Hematopoietic multipotent progenitor cell treated with erythropoietin and hydrocortisone succinate and interleukin-3 and kit ligand, for 17 days (in vitro differentiated cells): ENCODE data around the gene TPRA1.
A peak's percentile ranks its signal among the peaks of the same experiment; 100 is the strongest.

Experiments
- DNase-seq: peaks from one replicate; pipeline ENCODE4 v3.0.0-alpha.2; 2015; ENCODE audit warnings: low spot score

The TPRA1 gene

DNA sequence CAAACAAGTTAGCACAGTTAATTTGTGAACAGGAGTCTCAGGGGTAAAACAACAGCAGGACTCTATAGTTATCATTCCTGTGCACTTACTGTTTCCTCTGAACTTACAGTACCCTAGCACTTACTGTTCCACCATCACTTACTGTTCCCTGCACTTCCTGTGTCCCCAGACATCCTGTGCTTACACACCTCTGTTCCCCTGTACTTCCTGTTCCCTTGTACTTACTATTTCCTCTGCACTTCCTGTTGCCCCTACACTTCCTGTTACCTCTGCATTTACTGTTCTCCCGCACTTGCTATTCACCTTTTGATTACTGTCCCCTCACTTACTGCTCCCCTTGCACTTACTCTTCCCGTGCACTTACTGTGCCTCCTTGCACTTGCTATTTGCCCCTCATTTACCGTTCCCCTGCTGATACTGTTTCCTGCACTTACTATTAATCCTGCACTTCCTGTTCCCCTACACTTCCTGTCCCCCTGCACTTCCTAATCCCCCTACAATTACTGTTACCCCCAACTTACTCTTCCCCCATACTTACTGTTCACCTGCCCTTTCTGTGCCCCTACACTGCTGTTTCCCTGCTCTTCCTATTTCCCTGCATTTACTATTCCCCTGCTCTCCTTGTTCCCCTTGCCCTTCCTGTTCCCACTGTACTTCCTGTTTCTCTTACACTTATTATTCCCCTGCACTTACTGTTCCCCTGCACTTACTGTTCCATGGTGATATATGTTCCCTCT is 30.3 kb downstream of the TPRA1 start:
- no peak for DNase-seq

DNA sequence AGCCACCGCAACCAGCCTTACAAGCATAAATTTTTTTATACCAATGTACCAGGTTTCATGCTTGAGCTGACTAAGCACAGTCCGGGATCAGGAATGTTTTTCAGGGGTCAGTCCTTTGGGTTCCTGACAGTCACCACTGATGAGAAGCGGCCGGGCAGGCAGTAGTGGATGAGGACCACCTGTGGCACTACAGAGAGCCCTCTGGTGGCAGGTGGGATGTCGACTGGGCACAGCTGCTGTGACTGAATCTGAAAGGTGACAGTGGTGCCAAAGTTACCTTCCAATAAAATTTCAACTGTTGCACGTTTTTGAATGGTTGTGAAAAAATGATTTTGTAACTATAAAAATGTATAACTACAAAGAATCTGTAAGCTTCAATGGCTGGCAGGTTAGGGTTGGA is 34.0 kb downstream of the TPRA1 start:
- DNase-seq: no peak

DNA sequence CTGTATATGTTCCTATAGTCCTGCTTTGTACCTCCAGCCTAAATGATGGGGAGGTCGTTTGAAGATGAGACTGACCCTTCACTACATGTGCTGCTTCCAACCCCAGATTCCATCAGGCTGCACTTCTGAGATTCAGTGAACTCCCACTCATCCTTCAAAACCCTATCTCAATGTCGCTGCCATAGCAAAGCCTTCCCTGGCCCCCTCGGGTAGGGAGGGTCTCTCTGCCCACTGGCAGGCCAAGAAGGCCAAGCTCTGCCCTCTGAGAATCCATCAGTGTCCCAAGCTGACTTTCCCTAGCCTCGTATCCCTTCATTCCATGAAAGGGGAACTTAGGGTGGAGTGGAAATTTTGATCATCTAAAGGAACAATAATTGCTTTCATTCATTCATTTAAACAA is 35.4 kb downstream of the TPRA1 start:
- no peak for DNase-seq

DNA sequence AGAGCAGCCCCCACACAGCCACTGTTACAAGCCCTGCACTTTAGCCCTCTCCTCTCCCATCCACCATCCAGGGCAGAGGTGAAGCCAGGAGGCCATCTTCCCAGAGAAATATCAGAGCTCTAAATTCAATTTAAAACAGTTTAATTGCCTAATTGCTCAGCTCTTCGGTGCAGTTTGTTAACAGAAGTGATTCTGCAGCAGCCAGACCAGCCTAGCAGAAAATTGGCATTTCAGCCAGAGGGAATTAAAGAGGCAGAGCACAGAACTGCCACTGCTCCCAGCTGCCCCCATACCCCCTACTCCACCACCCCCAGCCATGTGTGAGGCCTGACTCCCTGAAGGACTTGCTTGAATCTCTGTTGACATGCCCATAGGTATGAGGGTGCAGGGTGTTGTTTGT is 38.5 kb downstream of the TPRA1 start:
- DNase-seq: no peak

DNA sequence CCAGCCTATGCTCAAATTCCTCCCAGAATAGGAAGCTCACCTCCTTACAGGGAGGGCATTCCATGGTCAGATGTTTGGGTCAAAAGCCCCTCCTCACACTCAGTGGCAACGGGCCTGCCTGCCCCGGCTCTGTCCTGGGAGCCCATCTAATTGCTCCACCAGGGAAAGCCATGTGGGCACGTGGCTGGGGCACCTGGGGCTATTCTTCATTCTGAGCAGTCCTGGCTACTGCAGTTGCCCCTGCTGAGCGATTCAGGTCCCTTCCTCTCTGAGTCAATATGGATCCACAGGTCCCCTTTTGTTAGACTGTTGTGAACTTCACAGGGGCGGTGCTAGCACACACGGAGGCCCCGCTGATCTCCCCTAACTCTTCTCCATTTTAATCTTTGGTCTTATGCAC is 39.4 kb downstream of the TPRA1 start:
- no peak for DNase-seq

DNA sequence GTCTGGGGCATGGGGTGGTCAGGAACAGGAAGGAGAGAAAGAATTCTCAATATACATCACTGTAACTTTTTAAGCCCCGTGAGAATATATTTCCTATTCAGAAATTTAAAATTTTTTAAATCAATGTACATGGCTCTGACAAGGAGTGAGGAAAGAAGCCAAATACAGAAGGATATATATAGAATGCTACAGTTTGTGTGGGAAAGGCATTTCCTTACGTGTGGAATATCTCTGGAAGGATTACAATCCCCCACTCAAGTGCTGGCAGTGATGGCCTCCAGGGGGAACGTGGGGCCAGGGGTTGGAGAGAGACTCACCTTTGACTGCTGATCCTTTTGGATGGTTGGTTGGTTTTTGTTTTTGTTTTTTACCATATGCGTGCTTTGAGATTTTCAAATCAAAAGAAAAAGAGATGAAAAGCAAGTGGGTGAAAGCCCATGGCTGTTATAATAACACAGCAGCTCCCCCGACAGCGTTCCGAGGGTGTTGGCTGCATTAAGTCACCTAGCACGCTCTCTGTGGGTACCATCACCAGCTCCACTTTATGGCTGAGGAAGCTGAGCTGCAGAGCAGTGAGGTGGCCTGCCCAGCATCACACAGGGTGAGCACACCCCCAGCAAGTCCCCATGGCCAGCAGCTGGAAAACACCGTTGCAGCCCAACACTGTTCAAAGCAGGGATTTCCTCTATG is 39.9 kb downstream of the TPRA1 start:
- no peak for DNase-seq

DNA sequence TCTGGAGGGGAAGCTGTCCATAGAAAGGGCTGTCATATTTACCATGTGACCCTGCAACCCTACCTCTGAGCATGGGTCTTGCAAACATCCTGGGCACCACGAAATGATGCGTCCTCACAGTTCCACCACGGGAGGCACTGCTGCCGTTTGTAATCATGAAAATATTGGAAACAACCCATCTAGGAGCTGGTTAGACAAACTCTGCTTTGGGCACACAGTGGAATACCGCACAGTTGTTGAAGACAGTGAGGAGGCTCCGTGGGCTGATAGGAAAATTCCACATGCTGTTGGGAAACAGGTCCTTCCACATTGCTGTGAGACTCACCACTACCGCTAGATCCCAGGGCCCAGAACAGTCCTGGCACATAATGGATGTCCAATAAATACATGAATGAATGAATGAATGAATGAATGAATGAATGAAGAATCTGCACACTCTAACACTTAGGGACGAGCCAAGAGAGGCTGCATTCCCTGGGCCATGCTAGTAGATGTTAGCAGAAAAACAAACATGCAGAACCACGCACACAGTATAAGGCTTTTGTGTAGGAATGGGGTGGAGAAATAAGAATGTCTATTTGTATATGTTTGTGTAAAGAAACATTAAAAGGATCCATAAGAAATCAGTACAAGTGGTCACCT is 40.6 kb downstream of the TPRA1 start:
- DNase-seq: no peak

DNA sequence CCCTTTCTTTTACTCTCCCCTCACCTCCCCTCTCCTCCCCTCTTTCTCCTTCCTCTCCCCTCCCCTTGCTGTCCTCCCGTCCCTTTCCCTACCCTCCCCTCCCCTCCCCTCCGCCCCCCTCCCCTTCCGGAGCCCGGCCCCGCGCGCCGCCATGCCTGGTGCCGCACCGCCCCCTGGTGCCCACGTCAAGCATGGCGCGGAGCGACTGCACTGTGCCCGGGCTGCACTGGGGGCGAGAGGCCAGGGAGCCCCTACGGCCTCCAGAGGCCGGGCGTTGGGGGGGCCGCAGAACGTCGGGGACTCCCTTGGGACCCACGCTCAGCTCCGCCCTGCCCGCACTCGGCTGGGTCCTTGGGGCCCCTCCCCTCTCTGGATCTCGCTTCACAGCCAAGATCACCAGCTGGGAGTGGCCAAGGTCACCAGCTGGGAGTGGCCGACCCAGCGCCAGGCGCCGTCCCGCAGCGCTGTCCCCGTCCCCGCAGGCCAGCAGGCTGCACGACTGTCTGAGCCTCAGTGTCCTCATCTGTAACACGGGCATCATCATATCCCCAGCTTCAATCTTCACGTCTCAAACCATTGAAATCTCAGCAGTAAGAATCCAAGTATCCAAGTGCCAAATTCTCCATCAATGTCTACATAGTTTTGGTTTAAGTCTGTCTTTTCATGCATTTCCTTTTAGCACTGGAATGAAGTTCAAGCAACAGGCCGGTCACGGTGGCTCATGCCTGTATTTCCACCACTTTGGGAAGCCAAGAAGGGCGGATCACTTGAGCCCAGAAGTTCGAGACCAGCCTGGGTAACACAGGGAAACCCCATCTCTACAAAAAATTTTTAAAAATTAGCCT is 42.5 kb downstream of the TPRA1 start:
- peak; percentile 13 for DNase-seq

DNA sequence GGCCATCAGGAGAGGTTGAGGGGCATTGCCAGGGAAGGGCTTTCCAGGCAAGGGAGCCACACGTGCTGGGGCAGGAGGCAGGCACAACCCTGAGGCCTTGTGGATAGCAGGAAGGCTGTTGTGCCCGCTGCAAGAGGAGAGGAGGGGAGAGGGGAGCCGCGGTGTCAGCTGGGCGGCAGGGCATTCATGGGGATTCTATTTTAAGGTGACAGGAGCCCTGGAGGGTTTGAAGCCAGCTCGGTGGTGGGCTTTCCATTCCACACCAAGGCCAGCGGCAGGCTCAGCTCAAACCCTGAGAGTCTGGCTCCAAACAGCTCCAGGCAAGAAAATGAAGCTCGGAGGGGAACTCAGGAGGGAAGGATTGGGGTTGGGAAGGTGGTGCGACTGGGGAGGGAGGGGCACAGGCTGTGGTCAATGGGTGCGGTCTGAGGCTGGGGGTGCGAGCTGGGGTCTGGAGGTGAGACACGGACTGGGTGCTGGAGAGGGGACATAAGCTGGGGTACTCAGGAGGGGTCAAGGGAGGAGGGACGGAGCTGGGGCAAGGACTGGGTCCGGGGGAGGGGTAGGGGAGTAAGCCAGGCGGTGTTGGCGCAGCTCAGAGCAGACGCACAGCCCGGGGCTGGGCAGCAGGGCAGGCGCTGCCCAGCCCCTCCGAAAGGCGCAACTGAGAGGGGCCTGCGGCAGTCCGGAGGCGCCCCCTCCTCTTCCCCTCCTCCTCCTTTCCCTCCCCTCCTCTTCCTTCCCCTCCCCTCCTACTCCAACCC is 43.4 kb downstream of the TPRA1 start:
- no peak for DNase-seq

DNA sequence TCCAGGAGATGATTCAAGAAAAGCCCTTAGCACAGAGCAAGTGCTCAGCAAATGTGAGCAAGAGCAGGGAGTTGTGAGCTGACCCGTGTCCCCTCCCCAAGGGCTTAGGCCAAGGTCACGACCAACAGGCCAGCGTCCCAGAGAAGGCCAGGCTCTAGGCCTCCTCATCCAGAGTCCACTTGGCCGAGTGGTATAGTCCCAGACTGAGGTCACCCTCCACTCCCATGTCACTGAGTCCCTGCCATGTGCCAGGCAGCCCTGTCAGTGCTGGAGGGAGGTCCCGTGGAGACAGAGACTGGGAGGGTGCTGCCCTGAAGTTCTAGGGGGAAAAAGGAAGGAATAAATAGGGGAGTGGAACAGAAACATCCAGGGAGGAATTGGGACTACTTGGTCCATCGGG is 44.0 kb downstream of the TPRA1 start:
- no peak for DNase-seq

DNA sequence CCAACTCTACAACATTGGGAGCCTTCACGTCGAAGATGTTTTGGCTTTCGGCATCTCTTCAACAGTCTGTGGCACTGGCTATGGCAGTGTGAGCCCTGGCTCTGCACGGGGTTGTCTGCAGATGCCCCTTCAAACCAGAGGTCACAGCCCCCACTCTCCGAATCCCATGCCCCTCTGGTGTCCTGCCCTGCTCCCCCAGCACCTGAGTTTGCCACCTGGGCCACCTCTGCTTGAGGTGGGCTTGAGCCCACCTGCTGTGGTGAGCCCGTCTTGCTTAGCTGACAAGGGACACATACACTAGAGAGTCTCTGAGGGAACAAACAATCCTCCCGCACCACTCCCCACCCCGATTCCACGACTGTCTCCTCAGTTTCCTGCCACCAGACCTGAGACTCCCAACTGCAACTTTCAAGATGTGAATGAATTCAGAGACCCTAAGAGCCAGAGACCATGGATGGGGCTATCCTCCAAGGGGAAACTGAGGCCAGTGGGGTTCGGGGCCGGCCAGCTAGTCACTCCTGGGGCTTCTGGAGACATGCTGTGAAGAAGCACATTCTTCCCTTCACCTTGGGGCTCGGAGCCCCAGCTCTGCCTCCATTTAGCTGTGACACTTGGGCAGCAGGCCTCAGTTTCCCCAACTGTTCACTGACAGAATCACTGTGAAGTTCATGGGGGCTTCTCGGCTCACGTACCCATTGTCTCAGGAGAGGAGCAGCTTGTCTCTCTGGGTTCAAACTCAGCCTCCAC is 44.6 kb downstream of the TPRA1 start:
- no peak for DNase-seq

DNA sequence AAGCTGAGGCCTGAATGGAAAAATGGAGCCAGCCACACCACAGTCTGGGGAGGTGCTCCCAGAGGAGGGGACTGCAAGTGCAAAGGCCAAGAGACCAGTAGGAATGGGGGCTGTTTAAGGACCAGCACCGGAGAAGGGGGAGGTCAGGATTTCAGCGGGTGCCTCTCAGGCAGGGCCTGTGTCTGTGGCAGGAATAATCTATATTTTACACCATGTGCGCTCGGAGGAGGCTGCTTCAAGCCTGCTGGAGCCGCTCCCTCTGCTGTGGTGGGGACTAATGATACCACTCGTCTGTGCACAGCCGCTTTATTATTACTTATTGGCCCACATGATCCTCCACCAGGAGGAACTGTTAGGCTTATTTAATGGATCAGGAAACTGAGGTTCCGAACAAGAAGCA is 45.3 kb downstream of the TPRA1 start:
- DNase-seq: no peak

DNA sequence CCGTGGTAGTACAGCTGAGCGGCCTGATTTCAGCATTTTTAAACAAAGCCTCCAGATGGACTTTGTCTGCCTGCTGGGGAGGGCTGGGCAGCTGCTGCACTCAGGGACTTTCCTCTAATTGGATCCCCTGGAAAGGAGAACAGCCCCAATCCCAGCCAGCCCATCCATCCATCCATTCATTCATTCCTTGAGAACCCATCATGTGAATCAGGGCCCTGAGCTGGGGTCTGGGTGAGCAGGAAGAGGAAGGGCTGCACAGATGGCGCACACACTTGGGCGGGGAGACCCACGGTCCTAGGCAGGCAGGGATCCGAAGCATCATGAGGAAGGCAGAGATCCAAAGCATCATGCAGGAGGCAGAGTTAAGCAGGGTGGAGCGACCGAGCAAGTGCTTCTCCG is 45.7 kb downstream of the TPRA1 start:
- DNase-seq: no peak

DNA sequence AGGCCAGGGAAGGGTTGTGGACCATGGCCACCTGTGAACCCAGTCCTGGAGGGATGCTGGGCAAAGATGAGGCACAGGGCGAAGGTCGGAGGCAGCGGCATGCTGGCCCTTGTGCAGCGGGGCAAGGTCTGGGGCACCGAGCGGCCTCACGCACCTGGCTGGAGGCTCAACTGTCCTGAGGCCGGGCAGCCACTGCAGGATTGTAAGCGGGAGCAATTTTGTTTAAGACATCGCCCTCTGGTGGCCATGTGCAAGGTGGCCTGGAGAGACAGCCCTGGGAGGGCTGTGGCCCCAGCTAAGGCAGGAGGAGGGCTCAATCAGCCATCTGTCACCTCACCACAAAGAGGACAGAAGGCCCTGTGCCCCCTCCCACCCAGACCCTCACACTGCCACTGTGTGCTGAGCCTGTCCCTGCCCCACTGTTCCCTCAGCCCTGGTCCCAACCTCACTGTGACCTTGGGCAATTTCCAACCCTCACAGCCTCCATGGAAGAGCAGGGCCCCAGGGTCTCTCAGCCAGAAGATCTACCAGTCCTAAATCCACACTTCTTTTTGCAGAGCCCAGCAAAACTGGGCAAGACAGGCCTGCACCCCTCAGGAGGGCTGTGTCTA is 46.2 kb downstream of the TPRA1 start:
- DNase-seq: peak; percentile 47

DNA sequence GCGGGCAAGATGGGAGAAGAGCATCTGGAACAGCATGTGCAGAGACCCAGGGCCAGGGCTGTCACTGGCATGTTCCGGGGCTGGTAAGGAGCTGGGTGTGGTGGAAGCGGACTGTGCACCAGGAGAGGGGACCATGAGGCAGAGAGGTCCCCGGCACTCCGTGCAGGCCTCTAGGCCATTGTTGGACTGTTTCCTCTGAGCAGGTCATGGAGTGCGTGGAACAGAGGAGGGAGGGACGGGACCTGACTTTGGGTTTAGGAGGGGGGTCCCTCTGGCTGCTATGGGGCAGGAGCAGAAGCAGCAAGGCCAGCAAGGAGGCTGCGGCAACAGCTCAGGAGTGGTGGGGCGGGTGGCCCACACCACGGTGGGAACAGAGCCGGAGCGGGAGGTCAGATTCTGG is 47.1 kb downstream of the TPRA1 start:
- no peak for DNase-seq

DNA sequence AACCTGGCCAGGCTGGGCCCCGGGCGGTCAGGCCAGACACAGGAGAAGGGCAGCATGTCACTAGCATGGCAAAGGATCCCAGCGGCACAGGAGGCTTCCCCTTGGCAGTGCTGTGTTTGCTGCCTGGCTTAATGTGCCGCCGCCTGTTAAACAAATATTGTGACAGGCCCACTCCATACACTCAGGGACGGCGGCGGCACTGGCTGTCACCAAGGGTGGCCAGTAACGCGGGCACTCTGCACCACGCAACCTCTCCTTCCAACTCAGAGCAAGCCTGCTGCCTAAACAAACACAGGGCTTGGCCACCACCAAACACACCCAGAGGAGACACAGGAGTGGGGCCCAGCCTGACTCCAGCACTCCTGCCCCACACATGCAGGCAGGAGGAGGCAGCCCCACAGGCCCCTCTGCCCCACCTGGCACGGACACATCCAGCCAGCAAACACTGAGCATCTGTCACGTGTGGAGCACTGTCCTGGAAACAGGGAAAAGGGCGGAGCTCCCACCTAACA is 48.0 kb downstream of the TPRA1 start:
- no peak for DNase-seq

DNA sequence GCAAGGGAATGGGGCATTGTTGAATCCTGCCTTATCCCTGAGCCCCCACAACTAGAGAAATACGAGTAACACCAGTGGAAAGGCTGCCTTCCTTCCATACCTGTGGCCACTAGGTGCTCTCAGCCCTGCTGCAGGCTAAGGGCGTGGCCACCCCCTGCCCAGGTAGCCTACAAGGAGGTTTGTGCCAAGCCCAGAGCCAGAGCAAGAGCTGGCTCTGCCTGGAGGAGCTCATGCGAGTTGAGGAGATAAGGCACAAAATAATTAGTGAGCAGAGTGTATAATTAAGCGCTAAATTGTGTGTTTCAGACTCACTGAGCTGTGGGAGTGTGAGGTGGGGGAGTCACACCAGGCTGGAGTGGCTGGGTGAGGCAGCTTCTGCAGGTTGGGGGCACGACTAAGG is 49.2 kb downstream of the TPRA1 start:
- no peak for DNase-seq

DNA sequence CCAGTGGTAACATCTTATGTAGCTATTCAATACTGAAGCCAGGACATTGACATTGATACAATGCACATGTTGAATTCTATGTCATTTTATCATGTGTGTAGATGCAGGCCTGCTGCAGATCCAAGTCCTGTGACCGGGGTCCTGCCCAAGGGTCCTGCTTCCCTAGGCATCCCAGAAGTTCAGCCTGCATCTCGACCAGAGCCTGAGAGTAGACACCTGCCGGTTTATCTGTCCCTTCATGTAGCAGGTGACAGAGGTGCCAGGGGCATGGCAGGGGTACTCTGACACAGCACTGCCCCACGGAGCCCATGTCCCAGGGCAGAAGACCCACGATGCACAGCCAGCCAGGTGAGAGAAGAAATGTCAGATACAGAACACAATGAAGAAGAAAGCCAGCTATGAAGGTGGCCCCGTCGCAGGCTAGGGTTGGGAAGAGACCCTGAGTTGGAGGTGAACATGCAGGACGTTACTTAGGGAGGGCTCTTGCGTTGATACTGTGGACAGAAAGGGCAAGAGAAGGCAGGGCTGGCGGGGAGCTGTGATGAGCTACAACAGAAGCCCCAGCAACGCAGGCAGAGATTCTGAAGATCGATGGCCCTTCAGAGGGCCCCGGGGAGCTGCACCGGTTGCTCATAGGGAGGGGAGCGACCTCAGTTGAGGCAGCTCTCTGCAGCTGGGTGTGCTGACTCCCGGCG is 51.0 kb downstream of the TPRA1 start:
- no peak for DNase-seq

DNA sequence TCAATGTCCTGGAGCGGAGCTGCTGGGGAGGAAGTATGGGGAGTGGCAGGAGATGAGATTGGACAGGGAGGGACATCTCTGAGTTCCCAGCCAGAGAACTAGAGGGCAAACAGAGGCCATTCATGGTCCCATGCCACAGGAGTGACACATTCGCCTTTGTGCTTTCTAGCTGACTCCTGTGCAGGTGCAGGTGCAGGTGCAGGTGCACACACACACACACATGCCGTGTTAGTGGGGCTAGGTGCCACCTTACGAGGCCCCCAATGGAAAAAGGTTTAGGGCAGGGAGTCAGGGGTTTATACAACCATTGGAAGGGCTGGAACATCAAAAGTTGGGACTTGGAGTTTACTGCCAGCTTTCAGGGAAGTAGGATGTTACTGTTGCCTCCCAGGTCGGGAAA is 52.0 kb downstream of the TPRA1 start:
- no peak for DNase-seq
